AG08395 (cell line): Measurements from ENCODE around the gene PDE4B.

Experiments
- DNase-seq: peaks from one replicate; pipeline ENCODE4 v3.0.0; 2012; ENCODE audit warnings: mixed read lengths, low spot score

PDE4B gene

DNA sequence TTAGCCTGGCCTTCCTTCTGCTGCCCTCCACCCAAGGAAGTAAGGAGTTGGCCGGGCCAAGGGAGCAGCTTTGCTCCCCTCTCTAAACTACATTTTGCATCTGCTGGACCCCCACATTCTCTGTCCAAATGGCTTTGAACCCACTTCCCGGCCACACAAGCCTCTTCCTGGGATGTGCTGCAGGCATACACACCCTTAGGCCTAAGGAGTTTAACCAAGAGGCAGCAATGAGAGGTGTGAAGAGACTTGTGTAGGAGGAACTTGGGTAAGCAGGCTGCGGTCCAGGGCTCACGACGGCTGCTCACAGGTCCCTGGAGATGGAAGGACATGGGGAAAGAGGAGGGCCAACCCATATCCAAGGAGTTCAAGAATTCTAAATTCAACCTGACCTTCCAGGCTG is 544.6 kb downstream of the PDE4B start:
- no peak for DNase-seq

DNA sequence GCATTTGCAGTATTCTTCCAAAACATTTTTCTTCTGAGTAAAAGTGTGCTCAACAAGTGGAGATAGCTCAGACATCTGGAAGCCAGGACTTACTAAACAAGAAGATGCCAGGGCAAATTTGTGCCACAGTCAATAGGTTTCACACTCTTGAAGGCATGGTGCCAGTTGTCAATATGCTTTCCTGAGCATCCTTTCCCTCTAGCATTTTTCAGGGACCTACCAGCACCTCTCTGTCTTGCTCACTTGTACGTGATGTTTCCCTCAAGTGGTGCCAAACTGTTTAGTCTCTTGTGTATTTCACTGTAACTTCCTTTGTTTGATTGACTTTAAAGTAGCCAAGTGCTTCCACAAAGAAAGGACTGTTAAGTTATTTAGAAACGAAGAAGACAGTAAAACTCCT is 547.2 kb downstream of the PDE4B start:
- no peak for DNase-seq

DNA sequence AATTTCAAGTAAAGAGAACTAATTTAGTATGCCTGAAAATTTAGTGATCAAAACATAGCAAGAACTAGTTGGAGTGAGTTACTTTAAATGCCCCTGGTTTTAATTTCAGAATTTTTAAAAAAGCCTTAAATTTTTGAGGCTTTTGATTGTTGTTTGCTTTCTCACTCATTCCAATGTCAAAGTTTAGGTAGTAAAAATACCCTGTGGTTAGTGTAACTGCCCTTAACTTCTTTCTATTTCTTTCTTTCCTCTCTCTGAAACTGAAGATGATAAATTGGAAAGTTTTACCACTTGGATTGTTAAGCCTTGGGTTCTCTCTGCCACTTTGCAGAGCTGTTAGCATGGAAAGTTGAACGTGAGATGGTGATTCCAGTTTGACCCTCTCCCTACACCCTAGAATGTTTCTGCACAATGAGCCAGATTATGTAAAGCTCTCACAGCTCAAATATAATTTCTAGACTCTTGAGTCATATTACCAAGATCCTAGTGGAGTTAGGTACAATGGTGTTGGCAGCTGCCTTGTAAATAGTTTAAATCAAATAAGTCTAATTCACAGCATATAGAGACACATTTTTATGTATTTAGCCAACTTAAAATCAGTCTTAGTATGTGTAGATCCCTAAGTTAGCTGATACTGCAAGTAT is 548.9 kb downstream of the PDE4B start:
- no peak for DNase-seq

DNA sequence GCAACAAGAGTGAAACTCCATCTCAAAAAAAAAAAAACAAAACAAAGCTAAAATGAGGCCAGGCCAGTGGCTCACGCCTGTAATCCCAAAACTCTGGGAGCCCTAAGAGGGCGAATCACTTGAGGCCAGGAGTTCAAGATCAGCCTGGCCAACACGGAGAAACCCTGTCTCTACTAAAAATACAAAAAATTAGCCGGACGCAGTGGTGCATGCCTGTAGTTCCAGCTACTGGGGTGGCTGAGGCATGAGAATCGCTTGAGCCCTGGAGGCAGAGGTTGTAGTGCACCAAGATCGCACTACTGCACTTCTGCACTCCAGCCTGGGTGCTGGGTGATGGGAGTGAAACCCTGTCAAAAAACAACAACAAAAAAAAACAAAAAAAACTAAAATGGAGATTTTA is 550.0 kb downstream of the PDE4B start:
- no peak for DNase-seq

DNA sequence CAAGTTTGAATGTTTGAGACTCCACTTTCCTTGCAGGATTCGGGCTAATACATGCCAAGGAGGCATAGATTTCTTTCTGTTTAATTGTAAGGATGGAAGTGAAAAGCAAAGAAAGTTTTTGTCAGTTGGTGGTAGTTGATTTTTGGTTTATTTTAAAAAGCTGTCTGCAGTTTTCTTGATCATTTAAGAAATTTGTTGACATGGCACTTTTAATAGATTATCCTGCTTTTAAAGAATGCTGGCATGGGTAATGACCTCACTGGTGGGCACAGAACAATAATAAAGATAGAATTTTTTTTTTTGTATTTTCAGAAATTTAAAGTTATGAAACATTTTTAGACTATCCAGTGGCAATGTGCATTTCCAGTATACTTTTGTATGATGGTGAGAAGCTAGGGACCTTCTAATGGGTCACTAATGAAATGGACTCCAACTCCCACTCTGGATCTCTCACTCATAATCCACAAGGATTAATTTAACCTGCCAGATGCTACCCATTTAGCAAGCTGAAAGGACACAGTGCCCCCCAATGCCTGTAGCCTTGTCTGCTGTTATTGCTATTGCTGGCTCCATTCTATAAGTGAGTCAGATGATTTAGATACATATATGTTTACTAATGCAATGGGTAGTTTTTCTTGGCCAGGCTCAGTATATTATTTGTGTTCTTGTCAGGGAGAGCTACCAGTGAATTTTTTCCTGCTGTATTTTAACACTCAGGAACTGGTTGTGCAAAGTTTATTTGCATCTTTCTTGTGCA is 551.1 kb downstream of the PDE4B start:
- DNase-seq, result no peak

DNA sequence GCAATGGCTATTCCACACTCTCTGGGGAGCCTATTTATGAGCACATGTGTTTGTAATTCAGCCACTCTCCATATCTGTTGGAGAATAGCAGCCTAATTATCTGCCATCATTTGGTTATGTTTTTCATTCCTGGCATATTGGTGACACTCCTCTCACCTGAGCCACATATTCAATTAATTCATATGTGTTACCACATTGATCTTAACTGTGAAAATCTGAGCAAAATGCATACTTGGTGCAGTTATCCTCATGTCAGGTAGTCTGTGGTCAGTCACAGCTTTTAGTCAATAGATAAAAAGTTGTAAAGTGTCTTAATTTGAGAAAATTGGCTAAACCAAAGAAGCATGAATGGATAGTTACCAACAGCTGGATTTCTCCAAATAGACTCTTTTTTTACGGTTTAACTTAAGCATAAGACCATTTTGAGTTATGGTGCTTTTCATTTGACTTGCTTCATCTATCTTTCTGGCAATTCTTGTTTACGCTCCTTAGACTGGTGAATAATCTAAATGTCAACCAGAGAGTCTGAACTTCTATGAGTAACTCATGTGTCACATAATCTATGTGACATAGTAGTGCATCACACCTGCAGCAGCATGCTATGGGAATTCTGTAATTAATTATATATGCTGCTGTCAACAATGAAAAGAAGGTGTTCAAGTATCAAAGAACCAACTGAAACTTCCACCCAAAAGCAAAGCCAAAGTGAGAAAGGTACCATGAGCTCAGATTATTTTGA is 553.5 kb downstream of the PDE4B start:
- DNase-seq, result no peak

DNA sequence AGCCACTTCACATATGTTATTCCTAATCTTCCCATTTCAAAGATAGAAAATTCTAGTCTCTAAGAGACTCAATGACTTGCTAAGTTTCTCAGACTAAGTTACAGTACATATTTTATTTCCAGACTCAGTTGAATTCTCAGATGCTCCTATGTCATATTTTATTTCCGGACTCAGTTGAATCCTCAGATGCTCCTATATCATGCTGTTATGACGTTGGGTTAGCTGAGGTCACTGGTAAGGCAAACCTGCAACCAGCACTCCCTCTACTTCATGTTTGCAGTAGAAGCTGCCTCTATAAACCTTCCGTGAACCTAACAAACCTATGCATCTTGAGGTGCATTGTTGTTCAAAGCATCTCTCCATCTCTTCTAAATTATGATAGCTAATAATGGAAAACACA is 554.2 kb downstream of the PDE4B start:
- DNase-seq, result no peak

DNA sequence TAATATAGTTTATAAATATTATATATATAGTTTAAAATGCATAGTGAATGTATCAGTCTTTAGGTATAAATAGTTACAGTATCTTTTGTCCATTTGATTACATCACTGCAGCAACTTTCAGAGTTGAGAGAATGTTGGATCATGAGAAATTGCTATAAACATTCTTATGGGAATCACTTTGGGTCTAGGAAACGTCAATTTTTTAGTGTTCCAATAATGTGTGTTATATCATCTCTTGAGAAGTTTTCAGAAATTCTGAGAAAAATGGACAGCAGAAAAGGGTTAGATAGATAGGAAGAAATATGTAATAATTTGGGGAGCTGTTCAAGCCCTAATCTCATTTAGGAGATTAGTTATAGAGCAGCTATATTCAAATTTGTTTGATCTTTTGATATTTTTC is 556.1 kb downstream of the PDE4B start:
- no peak for DNase-seq

DNA sequence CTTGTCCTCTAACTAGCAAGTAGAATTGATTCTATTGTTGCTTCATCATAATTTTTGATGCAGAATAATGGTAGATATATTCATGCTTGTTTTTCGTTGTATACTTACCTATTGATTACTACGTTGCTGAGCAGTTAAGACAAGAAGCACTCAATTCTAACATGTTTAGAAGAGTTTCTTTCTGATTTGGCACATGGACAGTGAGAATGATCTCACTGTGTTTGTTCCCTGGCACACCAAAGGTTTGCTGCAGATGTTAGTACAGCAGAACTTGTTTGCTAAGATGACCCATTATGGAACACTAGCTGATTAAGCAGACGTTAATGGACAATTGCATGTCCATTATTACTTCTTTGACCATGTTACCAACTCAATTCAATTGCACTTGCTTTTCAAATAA is 556.5 kb downstream of the PDE4B start:
- DNase-seq, result no peak

DNA sequence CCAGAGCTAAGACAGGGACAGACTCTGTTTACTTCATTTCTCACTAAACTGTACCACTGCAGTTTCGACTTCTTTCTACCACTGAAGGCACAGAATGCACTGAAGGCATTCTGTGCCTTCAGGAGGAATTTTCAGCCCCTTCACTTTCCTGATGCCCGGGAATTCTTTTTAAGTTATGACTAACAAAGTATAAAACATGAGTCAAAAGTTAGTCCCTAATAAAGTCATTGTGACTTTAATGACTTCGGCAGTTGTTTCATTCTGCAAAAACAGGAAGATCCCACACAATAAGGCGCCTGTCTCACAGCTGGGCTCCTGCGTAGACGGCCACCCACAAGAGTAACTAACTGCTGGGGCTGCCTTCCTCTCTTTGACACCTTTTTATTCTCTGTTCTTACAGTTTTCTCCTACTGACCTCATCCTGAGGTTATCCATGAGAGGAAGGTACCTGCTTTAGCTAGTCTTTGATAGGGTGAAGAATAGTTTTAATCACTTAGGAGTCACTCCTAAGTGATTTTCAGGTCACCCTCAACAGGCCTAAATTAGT is 557.4 kb downstream of the PDE4B start:
- DNase-seq, result no peak

DNA sequence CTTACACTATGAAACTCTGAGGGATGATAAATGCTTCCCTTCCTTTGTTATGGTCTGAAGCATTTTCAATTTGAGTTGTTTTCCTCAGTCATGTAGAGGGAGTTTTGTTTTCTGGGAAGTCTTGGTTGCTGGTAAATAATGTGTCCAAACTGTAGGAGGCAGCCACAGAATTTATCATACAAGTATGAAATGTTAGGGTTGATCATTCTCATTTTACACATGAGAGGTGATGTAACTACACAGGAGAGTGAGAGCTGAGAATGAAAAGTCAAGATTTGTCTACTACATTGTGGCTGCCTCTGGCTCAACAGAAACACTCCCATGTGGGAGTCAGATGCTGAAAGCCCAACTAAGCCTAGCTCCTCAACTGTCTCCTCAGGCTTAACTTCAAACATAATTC is 558.8 kb downstream of the PDE4B start:
- DNase-seq, result no peak

DNA sequence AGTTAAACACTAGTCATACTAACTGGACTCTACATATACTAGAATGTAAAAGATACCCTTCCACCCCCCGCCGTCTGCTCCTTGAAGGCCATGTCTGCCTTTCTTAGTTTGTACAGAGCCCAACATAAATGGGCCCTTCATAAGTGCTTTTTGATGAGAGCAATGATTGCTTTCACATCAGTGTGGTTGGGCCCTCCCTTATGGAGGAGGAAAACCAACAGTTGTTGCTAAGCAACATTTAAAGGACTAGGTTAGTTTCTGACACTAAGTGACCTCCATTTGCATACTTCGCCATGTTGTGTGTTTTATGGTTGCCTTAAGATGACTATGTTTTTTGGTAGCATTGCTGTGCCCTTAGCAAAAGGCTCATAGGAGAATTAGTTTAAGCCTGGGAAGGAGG is 559.2 kb downstream of the PDE4B start:
- DNase-seq, result no peak

DNA sequence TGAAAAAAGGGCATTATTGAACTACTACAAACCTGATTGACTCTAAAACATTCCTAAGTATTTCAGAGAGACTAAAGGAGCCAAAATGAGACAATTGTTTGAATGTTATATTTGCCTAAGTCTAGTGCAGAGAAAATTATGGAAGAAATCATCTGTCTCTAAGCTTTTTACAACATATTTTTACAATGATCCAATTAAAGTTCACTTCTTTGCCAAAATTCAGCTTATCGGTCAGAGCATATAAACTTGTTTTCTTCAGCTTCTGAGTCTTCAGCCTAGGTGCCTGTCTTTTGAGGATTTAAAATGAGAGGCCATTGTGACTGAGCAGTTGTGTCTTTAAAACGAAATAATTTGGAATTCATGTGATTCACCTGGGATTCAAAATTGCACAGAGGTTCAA is 560.1 kb downstream of the PDE4B start:
- no peak for DNase-seq

DNA sequence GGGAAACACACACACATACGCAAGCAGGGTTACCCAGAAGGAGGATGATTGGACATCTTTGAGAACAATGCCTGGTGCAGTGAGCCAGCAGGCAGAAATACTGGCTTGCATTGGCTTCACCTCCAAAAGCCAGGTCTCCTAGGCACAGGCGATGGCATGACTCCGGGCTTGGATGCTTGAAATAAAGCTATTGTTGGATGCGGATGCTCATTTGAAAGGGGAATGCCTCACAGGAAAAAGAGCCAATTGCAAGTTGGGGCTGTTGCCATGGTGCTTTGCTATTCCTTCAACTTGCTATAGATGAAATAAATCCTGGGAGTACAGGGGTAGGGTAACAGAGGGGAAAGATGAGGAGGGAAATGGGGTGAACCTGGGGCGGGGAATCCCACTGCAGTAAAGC is 560.6 kb downstream of the PDE4B start:
- no peak for DNase-seq

DNA sequence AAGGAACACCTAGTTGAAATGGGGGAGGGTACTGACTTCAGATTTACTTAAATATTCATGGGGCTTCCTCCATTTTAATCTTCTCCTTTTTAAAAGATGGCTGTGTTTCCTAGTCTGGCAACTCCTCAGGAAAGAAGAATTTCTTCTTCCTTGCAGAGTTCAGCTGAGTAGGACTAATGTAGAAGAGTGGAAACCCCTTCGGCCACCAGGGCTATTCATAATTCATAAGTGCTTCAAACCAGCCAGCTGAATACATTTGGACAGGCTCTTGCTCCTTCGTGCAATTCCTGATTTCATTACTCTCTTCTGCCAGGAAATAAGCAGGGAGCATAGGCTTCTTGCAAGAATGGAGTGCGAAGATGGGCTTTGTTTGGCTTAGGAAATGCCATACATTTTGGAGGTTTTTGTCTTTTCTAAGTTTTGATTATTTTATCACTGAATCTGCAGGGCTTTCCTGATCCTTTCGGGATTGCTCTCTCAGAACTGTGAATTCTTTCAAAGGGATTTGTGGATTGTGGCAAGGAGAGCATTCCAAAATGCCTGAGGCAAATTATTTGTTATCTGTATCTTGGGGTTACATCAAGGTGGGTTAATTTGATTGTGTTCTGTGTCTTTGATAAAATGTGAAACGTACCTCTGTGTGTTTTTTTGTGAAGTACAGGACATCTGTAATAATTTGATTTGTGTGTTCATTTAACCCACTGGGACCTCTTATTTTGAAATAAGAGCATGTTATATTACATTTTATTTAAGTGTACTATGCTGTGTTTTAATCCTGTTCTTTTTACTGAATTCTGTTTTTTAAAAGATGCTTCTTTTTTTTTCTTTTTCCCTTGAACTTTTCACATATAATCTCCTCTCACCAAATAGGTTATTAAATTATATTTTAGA is 561.9 kb downstream of the PDE4B start:
- no peak for DNase-seq

DNA sequence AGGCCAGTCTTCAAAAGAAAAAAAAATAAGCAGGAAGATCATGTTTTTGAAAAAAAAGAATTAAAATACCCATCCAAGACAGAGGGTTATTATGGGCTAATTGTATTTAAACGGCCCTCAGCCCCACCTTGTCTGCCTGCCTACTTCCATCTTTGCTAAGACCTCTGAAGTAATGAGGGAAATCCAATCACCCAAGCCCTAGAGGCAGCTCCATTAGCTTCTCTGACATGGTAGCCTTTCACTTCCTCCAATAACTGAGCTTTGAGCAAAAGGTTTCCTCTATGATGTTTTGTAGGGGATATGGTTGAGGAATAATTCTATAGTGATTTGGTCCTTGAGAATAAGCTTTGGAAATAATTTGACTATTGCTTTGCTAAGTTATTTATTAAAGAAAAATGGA is 563.1 kb downstream of the PDE4B start:
- no peak for DNase-seq

DNA sequence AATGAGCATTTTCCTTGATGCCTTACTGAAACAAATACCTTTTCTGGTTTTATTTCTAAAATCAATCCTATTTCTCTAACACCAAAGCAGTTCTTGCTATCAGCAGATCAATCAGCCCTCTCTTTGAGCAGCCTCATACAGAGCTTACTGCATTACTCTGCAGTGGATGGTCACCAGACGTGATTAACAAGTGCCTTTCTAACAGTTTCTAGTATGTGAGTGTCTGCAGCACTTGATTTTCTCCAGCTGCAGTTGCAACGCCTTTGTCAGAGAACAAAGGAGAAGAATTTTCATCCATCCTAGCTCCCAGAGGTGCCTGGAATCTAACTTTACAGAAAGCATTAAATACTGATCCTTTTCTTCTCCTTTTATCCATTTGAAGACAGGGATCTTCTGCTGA is 563.9 kb downstream of the PDE4B start:
- DNase-seq, result no peak

DNA sequence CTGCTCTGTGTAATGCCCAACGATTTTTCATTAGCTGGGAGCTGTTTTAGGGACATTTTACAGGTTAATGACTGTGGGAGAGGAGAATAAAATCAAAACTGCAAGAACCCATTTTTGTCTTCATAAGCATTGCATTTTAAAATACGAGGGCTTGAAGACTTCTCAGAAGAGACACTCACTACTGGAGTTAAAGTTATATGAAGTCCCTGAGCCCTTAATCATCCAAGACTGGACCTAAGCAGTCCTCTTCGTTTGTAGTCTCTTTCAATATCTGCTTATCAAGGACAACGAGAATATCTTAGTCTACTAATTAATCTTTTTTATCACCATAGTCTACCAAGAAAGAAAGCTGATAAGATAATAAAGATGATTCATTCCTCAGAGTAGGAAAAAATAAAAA is 564.3 kb downstream of the PDE4B start:
- no peak for DNase-seq

DNA sequence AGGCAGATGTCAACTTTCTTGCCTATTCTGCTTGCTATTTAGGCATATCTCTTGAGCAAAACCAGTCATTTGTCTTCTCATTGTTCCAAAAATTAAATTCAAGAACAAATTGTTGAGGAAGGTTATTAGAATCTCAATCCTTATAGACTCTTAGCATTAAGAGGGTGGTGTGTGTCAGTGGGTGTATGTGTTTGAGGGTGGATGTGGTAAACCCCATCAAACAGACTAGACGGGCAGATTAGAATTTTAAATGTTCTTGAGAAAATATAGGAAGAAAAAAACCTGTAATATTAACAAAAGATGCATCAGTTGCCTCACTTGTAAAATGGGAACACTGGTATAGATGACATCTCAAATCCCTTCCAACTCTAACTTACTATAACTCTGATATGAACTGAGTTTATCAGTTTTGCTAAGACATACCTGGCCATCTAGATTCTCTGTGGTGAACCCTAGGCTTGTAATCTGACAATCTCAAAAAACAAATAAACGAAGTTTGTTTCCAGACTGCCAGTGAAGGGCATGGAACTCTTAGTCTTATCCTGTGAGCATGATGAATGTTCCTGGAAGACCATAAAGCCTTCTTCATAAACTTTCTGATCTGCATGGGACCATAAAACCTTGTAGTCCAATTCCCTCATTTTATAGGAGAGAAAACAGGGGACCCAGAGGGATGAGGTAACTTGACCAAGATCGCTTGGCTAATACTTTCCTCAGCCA is 564.9 kb downstream of the PDE4B start:
- DNase-seq, result no peak

DNA sequence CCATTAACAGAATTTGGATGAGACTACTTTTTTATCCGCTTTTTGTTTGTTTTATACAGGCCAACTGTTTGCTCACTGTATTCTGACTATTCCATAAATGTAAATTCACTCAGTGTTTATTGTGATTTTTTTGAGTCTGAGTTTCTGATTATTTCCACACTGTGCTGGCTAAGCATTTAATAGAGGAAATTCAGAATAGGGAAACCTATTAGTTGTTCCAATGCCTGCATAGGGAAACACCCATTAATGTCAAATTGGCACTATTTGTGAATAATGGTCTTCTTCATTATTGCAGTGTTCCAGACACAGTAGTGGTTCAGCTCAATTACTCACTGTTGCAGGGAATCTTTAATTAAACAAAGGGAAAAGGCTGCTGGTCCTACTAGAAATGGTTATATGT is 566.6 kb downstream of the PDE4B start:
- DNase-seq, result no peak

DNA sequence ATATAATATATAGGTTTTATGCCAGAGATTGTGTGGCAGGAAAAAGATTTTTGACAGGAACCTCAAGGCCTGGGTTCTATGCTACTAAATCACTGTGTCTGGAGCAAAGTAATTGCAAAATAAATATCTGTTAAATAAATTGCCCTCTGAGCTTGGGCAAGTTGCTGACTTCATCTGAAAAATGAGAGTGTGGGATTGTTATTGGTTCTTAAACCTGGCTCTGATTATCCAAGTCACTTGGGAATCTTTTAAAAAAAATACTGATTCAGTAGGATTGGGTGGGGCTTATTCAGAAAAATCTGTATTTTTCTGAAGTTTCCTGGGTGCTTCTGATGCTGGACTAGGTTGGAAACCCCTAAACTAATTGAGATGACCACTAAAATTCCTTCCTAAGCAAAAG is 567.1 kb downstream of the PDE4B start:
- no peak for DNase-seq
